ACC112 (cell line): ENCODE results near the gene KIF5A.
A peak's percentile ranks its signal among the peaks of the same experiment; 100 is the strongest.

ENCODE experiments used
- H2AFZ ChIP-seq: fragments of 200-600 bp; sonication (generic); one replicate; pipeline ENCODE4 v1.6.0; 2017; ENCODE audit warnings: antibody characterized with exemption, low read length; ENCODE audit not compliant: unreplicated experiment
- H3K27ac ChIP-seq: fragments of 200-600 bp; sonication (generic); 2 replicates; pipeline ENCODE4 v1.5.1; 2014; ENCODE audit warnings: low read depth, mild to moderate bottlenecking, antibody characterized with exemption, low read length, moderate library complexity
- H3K27me3 ChIP-seq: fragments of 200-600 bp; sonication (generic); 2 replicates; pipeline ENCODE4 v1.6.1; 2014; ENCODE audit warnings: mild to moderate bottlenecking, antibody characterized with exemption, low read length, moderate library complexity, mixed read lengths; ENCODE audit not compliant: insufficient read depth
- H3K36me3 ChIP-seq: fragments of 200-600 bp; sonication (generic); 2 replicates; pipeline ENCODE4 v1.6.1; 2016; ENCODE audit warnings: mild to moderate bottlenecking, antibody characterized with exemption, low read length, moderate library complexity, mixed read lengths; ENCODE audit not compliant: insufficient read depth
- H3K4me1 ChIP-seq: fragments of 200-600 bp; sonication (generic); one replicate; pipeline ENCODE4 v1.6.1; 2016; ENCODE audit warnings: low read length, mixed read lengths; ENCODE audit not compliant: insufficient read depth, unreplicated experiment, control insufficient read depth
- H3K4me3 ChIP-seq: fragments of 200-600 bp; sonication (generic); 2 replicates; pipeline ENCODE4 v1.5.1; 2014; ENCODE audit warnings: mild to moderate bottlenecking, low read depth, low read length
- H3K79me2 ChIP-seq: fragments of 200-600 bp; sonication (generic); one replicate; pipeline ENCODE4 v1.6.0; 2016; ENCODE audit warnings: low read length; ENCODE audit not compliant: control insufficient read depth, unreplicated experiment, insufficient read depth

KIF5A gene

DNA sequence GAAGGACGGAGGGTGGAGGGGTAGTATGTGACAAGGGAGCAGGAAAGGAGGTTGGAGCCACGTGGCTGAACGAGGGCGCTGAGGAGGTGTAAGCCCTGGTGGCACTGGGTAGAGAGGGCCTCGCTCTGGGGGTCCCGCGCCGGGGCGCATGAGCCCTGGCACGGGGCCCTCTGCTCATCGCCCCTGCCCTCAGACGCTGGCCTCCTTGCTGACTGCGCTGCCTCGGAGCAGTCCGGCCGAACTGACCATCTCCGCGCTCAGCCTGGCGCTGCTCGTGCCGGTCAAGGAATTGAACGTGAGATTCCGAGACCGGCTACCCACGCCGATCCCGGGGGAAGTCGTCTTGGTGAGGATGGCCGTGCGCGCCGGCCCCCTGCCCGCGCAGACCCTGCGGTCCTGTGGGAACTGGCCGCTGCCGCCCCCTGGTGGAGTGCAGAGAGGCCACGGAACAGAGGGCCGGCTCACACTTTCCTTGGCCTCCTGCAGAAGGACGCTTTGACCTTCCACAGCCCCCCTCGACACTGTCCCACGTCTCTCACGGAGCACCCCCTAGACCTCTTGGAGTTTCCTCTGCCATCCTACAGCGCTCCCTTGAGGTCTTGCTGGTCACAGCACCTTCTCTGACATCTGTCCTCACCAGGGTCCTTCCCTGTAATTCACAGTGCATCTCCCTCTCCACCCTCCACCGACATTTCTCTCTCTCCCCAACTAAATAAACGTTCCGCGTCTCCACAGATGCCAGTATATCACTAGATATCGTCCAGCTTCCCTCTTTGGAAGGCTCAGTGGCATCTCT is 71.9 kb downstream of the KIF5A start:
- no peaks in the 10 kb centered on the region for H3K36me3 ChIP-seq
- peak overlapping the region; percentile 83 for H2AFZ ChIP-seq
- no peaks in the 10 kb centered on the region for H3K79me2 ChIP-seq
- H3K27me3 ChIP-seq: peaks cover 10% of the 10 kb centered on the region; the same call in 1 of the 2 replicates
- peak overlapping the region; percentile 74 for H3K4me3 ChIP-seq
- no peak overlapping the region for H3K27ac ChIP-seq
- no peaks in the 10 kb centered on the region for H3K4me1 ChIP-seq

DNA sequence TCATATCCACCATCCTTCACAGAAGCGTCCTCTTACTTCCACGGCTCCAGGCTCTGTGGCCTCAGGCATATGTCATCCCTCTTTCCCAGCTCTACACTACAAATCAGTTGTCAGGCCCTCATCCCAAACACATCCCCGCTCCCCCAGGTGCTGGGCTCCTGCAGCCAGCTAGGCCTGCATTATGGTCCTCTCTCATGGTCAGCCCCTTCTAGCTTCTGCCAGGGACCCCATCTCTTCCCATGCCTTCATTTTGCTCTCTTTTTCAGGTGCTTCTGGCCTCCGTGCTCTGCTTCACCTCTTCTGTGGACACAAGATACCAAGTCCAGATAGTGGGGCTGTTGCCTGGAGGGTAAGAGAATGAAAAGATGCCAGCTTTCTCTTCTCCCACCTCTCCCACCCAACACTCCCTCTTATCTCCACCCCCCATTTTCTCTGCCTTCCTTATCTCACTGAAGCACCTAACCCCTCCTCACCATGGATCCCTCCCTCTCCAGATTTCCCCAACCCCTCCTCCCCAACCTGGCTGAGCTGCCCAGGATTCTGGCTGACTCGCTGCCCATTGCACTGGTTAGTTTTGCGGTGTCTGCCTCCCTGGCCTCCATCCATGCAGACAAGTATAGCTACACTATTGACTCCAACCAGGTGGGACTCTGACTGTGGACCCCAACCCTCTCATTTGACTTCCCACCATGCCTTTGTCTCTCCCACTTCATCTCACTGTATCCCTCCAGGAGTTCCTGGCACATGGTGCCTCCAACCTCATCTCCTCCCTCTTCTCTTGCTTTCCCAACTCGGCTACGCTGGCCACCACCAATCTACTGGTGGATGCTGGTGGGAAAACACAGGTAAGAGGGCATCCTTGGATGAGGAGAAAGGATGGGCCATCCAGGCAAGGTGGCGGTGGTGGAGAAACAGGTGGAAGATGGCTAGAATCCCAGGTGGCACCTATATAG is 72.7 kb downstream of the KIF5A start:
- H3K27ac ChIP-seq: no peak overlapping the region
- no peaks in the 10 kb centered on the region for H3K4me1 ChIP-seq
- H3K27me3 ChIP-seq: peaks cover 10% of the 10 kb centered on the region; the same call in 1 of the 2 replicates
- no peak overlapping the region for H2AFZ ChIP-seq
- no peaks in the 10 kb centered on the region for H3K36me3 ChIP-seq
- no peaks in the 10 kb centered on the region for H3K79me2 ChIP-seq
- no peak overlapping the region for H3K4me3 ChIP-seq

DNA sequence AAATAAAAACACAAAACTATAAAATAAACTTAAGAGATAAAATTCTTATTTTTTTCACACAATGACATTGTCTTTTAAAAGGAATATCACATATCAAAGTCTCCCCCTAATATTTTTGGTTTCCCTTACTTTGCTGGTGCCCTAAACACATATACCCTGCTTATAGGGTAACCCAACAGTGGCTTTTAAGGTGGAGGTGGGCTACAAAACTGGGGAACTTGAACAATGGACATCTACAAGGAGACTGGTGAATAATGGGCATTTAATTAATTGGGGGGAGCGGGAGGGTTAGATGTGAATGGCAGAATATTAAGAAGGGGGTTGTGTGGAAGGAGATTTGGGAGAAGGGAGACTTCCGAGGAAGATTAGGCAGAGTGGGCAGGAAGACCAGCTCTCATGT is 73.5 kb downstream of the KIF5A start:
- H2AFZ ChIP-seq: no peak overlapping the region
- H3K36me3 ChIP-seq: no peaks in the 10 kb centered on the region
- no peak overlapping the region for H3K4me3 ChIP-seq
- H3K27ac ChIP-seq: no peak overlapping the region
- no peaks in the 10 kb centered on the region for H3K4me1 ChIP-seq
- H3K79me2 ChIP-seq: no peaks in the 10 kb centered on the region
- peaks cover 10% of the 10 kb centered on the region; the same call in 1 of the 2 replicates for H3K27me3 ChIP-seq

DNA sequence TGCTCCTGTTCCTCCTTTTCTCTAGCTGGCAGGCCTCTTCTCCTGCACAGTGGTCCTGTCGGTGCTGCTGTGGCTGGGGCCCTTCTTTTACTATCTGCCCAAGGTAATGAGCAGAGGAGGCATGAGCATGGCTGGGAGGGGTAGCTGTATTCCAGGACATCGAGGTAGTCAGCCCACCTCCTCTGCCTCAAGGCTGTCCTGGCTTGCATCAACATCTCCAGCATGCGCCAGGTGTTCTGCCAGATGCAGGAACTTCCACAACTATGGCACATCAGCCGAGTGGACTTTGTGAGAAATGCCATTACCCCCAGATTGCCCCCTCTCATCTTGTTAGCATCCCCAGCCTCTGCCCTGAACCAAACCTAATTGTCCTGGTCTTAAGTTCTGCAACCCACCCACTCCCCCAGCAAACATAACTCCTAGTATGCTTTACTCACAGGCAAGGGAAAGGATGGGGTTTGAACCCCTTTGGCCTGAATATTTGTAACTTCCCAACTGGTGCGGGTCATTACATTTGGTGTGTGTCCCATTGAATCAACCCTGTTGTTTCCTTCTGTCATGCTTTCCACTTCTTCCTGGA is 74.1 kb downstream of the KIF5A start:
- Histone ChIP-seq H3K79me2 (no peaks in the 10 kb centered on the region), H3K27ac (no peak overlapping the region), H3K27me3 (peaks cover 10% of the 10 kb centered on the region; the same call in 1 of the 2 replicates)

DNA sequence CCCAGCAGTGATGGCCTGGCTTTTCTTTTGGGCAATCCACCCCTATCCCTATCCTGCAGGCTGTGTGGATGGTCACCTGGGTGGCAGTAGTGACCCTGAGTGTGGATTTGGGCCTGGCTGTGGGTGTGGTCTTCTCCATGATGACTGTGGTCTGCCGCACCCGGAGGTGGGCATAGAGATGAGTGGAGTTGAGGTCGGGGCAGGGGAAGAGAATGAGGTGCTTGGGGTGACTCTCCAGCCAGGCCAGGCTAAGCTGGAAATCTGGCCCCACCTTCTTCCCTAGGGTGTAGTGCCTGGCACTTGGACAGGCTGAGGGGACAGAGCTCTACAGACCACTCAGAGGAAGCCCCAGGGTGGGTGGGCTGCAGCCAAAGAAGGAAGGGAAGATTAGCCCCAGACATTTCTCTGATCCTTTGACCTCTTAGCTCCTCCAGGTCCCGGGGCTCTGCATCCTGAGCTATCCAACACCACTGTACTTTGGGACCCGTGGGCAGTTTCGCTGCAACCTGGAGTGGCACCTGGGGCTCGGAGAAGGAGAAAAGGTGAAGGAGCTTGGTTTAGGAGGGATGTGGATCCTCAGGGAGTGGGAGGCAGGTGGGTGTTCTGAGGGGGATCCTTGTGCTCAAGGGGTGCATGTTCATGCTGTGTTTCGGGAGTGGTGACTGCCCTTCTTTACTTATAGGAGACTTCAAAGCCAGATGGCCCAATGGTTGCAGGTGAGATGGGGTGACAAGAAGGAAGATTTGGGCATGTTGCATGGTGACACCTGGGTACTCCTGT is 74.8 kb downstream of the KIF5A start:
- Histone ChIP-seq H3K27me3 (peaks cover 10% of the 10 kb centered on the region; the same call in 1 of the 2 replicates), H2AFZ (no peak overlapping the region), H3K36me3 (no peaks in the 10 kb centered on the region), H3K79me2 (no peaks in the 10 kb centered on the region), H3K4me3 (no peak overlapping the region), H3K27ac (no peak overlapping the region), H3K4me1 (no peaks in the 10 kb centered on the region)

More for the DNA sequence above, 74.1 kb downstream of the KIF5A start:
- Histone ChIP-seq H3K36me3 (no peaks in the 10 kb centered on the region), H3K4me1 (no peaks in the 10 kb centered on the region), H3K4me3 (no peak overlapping the region), H2AFZ (no peak overlapping the region)

DNA sequence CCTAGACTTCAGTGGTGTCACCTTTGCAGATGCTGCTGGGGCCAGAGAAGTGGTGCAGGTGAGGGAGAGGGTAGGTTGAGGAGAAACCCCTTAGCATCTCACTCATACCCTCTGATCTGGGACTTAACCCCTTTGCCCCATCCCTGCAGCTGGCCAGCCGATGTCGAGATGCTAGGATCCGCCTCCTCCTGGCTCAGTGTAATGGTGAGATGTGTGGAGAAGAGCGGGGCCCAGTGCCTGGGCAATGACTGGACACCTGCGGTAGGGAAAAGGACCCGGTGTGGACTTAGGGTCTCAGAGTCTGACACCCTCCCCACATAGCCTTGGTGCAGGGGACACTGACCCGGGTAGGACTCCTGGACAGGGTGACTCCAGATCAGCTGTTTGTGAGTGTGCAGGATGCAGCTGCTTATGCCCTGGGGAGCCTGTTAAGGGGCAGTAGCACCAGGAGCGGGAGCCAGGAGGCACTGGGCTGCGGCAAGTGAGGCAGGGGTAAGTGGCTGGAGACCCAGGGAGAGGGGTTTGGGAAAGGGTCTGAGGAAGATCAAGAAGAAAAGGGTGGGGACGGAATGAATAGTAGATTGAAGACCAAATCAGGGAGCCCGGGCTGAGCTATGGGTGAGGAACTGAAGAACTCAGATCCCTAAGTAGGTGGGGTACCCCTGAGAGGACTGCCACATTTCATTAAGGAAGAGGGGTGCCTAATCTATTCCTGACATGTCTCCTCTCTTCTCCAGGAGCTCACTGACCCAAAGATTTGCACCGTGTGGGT is 75.6 kb downstream of the KIF5A start:
- H3K27ac ChIP-seq: no peak overlapping the region
- no peak overlapping the region for H2AFZ ChIP-seq
- H3K36me3 ChIP-seq: no peaks in the 10 kb centered on the region
- H3K79me2 ChIP-seq: no peaks in the 10 kb centered on the region
- no peaks in the 10 kb centered on the region for H3K4me1 ChIP-seq
- H3K27me3 ChIP-seq: peaks cover 10% of the 10 kb centered on the region; the same call in 1 of the 2 replicates
- H3K4me3 ChIP-seq: no peak overlapping the region

DNA sequence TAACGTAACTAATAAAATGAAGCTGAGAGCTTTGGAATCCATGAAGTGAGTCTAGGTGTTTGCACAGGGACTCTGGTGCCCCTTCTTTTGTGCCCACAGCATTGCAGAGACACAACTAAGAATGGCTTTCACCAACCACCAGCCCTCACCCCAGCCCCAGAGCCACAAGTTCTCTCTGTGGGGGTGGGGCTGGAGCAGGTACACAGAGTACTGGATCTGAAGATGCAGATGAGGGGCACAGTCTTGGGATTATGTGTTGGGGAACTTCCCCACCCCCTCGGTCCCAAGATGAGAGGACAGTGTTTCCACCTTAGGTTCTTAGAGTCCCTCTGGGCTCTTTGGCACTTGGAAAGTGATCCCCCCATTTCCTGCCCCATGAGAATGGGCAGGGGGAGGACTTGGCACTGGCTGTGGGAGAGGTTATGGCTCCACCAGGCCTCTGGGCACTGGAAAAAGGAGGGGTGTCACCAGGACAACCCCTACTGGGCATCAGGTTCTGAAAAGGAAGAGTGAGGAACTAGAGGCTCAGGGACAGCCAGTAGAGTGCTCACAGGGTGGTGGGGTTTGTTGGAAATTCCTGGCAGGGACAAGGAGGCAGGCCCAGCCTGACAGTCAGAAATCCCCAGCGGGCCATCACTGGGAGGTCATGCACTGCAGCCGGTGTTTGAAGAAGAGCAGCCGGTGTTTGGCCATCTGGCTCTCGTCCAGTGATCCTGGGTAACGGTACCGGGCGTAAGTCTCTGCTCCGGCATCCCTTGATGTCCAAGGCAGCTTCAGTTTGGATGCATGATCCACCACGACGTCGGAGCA is 76.5 kb downstream of the KIF5A start:
- Histone ChIP-seq H3K4me3 (no peak overlapping the region), H2AFZ (no peak overlapping the region), H3K4me1 (no peaks in the 10 kb centered on the region), H3K79me2 (no peaks in the 10 kb centered on the region), H3K27ac (no peak overlapping the region), H3K36me3 (no peaks in the 10 kb centered on the region), H3K27me3 (peaks cover 3% of the 10 kb centered on the region; the same call in 1 of the 2 replicates)

DNA sequence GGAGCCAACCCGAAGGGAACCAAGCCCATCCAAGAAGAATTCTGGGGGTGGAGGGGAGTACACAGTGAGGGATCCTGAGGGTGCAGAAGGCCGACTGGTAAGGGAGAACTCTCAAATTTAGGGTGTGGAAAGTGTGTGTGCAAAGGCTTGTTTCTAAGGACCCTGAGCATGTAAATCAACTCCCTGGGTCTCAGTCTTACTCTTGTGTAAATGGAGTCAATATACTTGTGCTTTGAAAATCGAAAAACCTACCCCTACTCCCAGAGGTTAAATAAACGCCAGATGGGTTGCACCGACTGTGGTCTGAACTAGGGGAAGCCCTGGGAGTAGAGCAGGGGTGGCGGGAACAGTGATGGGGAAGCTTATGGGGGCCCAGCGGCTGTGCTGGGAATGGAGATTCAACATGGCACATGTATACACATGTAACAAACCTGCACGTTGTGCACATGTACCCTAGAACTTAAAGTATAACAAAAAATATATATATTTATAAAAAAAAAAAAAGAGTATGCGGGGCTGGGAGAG is 77.1 kb downstream of the KIF5A start:
- Histone ChIP-seq H3K27ac (no peak overlapping the region), H3K79me2 (no peaks in the 10 kb centered on the region), H3K4me3 (no peak overlapping the region), H3K27me3 (no peaks in the 10 kb centered on the region), H3K4me1 (no peaks in the 10 kb centered on the region), H3K36me3 (no peaks in the 10 kb centered on the region), H2AFZ (no peak overlapping the region)
